ENCODE results near the gene OR2F1.

Gene OR2F1

GRCh38 chr7:143954544-143954943 lies at the start of gene OR2F1:
Gene OR2F1 (plus strand): TSS chr7:143954844. CDS start chr7:143959971, 5,127 bp downstream.
- DNase-seq (ENCODE audit: low read depth) = no peak

- DNase-seq (ENCODE audit: low read depth) = no peak
These were observed 49.1 kb upstream of the OR2F1 start for GRCh38 chr7:143905509-143905908.

- no peak for DNase-seq (ENCODE audit: low read depth)
These were observed 48.5 kb upstream of the OR2F1 start for GRCh38 chr7:143906151-143906550.

- peak; percentile 41 for DNase-seq (ENCODE audit: low read depth)
These were observed 47.7 kb upstream of the OR2F1 start for GRCh38 chr7:143906895-143907294.

GRCh38 chr7:143908120-143908519 lies 46.5 kb upstream of the OR2F1 start:
- DNase-seq (ENCODE audit: low read depth) = no peak

GRCh38 chr7:143909863-143910262 lies 44.8 kb upstream of the OR2F1 start:
- DNase-seq (ENCODE audit: low read depth) = peak; percentile 57

- peak; percentile 56 for DNase-seq (ENCODE audit: low read depth)
These were observed 44.0 kb upstream of the OR2F1 start for GRCh38 chr7:143910473-143911248.

GRCh38 chr7:143913945-143914615 lies 40.6 kb upstream of the OR2F1 start:
- no peak for DNase-seq (ENCODE audit: low read depth)

- no peak for DNase-seq (ENCODE audit: low read depth)
These were observed 39.5 kb upstream of the OR2F1 start for GRCh38 chr7:143914938-143915652.

- peak; percentile 85 for DNase-seq (ENCODE audit: low read depth)
These were observed 29.8 kb upstream of the OR2F1 start for GRCh38 chr7:143924851-143925250.

- peak; percentile 49 for DNase-seq (ENCODE audit: low read depth)
These were observed 25.3 kb upstream of the OR2F1 start for GRCh38 chr7:143929224-143929920.

GRCh38 chr7:143931739-143932138 lies 22.9 kb upstream of the OR2F1 start:
- peak; percentile 65 for DNase-seq (ENCODE audit: low read depth)

GRCh38 chr7:143934526-143935325 lies 19.9 kb upstream of the OR2F1 start, which contains the start of gene OR2F2:
Gene OR2F2 (plus strand): TSS chr7:143935233. CDS start chr7:143935233, 0 bp downstream.
- DNase-seq (ENCODE audit: low read depth) = peak; percentile 89

GRCh38 chr7:143936087-143937009 lies 18.3 kb upstream of the OR2F1 start:
- peak; percentile 100 for DNase-seq (ENCODE audit: low read depth)

- peak; percentile 52 for DNase-seq (ENCODE audit: low read depth)
These were observed 16.0 kb upstream of the OR2F1 start for GRCh38 chr7:143938379-143939243.

- no peak for DNase-seq (ENCODE audit: low read depth)
These were observed 9.2 kb upstream of the OR2F1 start for GRCh38 chr7:143945423-143945822.

- no peak for DNase-seq (ENCODE audit: low read depth)
These were observed 7.5 kb upstream of the OR2F1 start for GRCh38 chr7:143947111-143947510.

- DNase-seq (ENCODE audit: low read depth) = no peak
These were observed 5.9 kb upstream of the OR2F1 start for GRCh38 chr7:143948733-143949132.

- no peak for DNase-seq (ENCODE audit: low read depth)
These were observed 1.2 kb upstream of the OR2F1 start for GRCh38 chr7:143953421-143953820.

All from amniotic epithelial cell (primary cell).